Left cardiac atrium (tissue), 2 donors: ENCODE measurements around the gene CAMKK2. TPM values are rescaled to one million over a fixed set of nuclear protein-coding genes. Genes with fewer than 3 reads are reported as not detected.

Source experiments
- total RNA-seq, 2 donors: library from RNA; stranded (reverse); fragmentation: NEBNext Ultra II Directional; extraction: Animal tissue kit (Norgen Biotek cat#: 25700); gene quantifications; one replicate each; pipeline ENCODE4 v1.2.1, GENCODE V29; 2021
- donor health status: DM: no; HTN: yes; CAD: no; lungs with severe emphysema.
- donor health status: DM: yes; HTN: yes; CAD: no.

The CAMKK2 gene
- total RNA-seq, 2 donors from 2014 or later, result 22.0 to 23.1 TPM

Other genes with a start within 250 kb of the CAMKK2 start
- gene P2RX7, start 163.8 kb downstream of the CAMKK2 start, total RNA-seq, result 1 to 10 TPM; 1.3 to 3.0 TPM
- gene P2RX4, start 86.6 kb downstream of the CAMKK2 start, total RNA-seq, result 10 to 100 TPM; 10.1 to 11.7 TPM
- gene ANAPC5, start 55.7 kb upstream of the CAMKK2 start, total RNA-seq, result 10 to 100 TPM; 51.9 to 65.0 TPM
- gene RNF34, start 103.4 kb upstream of the CAMKK2 start, total RNA-seq, result 10 to 100 TPM; 21.4 to 23.5 TPM